Kasumi-1 (cell line): Measurements from ENCODE around the gene SLC2A10.
A peak's percentile ranks its signal among the peaks of the same experiment; 100 is the strongest.

Source experiments
- DNase-seq, 2 experiments: peaks; one replicate each; lab custom pipeline; 2025; lab: John Stamatoyannopoulos, UW

SLC2A10 gene

GRCh38 chr20:46682063-46682821, 27.2 kb upstream of the SLC2A10 start:
- DNase-seq = no peak

GRCh38 chr20:46683011-46683667, 26.3 kb upstream of the SLC2A10 start:
- no peak for DNase-seq

- no peak for DNase-seq
These were observed 25.8 kb upstream of the SLC2A10 start for GRCh38 chr20:46683668-46683938.

DNA sequence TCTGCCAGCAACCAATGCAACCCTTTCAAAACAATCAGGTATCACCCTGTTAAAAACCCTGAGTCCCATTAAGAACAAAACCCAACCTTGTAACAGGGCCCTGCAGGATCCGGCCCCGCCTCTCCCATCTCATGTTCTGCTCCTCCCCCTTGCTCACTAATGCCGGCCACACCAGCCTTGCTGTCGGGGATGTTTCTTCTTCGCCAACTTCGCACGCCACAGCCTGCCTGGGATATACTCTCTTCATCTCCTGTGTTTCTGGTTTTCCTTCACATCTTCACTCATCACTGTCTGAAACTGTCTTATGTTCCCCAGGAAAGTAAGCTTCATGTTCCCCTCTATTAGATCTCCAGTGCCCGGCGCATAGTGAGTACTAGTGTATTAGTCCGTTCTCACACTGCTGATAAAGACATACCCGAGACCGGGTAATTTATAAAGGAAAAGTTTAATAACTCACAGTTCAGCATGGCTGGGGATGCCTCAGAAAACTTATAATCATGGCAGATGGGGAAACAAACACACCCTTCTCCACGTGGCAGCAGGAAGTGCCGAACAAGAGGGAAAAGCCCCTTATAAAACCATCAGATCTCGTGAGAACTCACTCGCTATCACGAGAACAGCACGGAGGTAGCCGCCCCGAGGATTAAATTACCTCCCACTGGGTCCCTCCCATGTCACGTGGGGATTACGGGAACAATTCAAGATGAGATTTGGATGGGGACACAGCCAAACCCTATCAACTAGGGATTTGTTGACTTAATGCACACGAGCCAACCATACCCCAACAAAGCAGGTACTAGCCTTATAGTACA, 25.3 kb upstream of the SLC2A10 start:
- DNase-seq = no peak

GRCh38 chr20:46688151-46689081, 21.0 kb upstream of the SLC2A10 start:
- peak; percentile 19 to 24 for DNase-seq

DNA sequence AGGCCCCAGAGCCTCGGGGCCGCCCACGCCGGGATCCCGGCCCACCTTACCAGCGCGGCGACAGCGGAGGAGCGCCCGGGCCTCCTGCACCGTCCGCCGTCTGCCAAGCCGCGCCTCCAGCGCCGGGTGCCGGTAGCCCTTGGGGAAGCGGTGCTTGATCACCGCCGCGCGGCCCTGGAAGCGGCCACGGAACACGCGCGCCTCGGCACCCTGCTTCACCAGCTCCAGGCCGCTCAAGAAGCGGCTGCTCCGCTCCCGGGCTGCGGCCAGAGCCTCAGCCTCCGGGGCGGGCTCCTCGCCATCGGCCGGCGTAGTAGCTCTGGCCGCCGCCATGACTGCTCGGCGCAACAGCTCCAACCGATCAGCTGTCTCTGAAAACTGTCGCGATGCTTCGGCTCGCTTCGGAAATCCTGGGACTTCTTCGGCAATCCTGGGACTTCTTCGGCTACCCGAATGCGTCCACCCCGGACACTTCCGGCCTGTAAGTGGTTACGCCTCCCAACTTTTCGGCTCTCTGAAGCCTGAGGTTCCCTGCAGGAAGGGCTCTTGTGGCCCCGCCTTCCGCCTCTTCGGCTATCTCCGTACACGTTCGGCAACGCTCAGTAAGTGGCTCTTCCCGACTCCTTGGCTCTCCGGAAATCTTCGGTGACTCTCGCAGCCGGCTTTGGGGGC, 20.2 kb upstream of the SLC2A10 start, which contains the start of gene TP53RK:
Gene TP53RK, minus strand, starts transcription at position 363 of the 672 bp plus-strand sequence. Its CDS starts 30 bp downstream, at position 333.
- DNase-seq = peak; percentile 100

DNA sequence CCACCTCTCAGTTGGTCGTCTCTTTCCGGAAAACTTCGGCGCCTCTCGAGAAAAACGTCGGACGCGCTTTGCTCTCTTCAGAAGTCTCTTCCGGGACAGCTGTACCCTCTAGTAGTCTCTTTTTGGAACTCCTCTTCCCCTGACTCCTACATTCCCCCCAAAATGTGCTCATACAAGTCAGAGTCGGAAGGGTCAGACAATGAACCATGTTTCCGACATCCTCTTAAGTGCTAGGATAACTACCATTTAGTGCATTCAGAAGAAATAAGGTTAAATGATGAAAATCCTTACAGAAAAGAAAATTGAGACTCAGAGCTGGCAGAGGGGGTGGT, 19.7 kb upstream of the SLC2A10 start:
- no peak for DNase-seq

DNA sequence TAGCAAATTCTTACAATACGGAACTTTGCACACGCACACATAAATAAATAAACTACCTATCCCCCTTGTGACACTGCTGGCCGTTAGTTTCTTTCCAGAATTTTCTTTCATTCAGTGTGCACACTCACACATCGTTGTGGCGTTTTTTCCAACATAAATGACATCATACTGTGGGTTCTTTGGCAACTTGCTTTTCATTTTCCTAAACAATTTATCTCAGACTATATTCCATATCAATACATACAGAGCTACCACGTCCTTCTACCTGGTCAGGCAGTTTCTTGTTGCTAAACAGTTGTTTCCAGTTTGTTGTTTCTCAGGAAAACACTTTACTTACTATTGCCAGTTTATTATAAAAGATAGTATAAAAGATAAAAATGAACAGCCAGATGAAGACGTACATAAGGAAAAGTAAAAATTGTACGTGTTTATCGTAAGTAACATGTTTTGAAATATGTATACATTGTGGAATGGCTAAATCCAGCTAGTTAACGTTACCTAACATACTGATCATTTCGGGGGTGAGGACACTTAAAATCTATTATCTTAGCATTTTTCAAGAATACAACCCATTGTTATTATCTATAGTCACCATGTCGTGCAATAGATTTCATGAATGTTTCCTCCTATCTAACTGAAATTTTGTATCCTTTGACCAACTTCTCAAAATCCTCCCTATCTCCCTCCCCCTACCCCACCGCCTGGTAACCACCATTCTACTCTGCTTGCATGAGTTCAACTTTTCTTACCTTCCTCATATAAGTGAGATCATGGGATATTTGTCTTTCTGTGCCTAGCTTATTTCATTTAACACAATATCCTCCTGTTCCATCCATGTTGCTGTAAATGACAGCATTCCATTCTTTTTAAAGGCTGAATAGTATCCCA, 19.0 kb upstream of the SLC2A10 start:
- no peak for DNase-seq

- no peak for DNase-seq
These were observed 18.3 kb upstream of the SLC2A10 start for GRCh38 chr20:46691196-46691595.

- peak; percentile 44 to 63 for DNase-seq
These were observed 15.0 kb upstream of the SLC2A10 start for GRCh38 chr20:46694484-46694883.

DNA sequence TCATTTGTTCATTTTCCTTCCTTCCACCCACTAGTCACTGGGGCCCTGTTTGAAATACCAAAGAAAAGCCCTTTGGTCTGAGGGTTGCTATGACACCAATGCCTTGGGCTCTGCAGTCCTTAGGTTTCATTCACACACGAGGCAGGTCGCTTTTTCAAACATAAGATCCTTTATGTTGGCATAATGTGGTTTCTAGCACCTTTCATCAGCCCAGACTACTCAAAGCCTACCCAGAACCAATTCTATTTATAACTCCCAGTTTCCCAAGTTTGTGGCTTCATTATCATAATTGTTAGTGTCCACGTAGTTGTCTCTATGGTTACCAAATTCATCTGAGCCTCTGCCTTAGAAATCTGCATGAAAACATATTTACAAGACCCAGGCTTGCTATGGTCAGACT, 13.6 kb upstream of the SLC2A10 start:
- DNase-seq = no peak

GRCh38 chr20:46696791-46697279, 12.6 kb upstream of the SLC2A10 start:
- DNase-seq = no peak

DNA sequence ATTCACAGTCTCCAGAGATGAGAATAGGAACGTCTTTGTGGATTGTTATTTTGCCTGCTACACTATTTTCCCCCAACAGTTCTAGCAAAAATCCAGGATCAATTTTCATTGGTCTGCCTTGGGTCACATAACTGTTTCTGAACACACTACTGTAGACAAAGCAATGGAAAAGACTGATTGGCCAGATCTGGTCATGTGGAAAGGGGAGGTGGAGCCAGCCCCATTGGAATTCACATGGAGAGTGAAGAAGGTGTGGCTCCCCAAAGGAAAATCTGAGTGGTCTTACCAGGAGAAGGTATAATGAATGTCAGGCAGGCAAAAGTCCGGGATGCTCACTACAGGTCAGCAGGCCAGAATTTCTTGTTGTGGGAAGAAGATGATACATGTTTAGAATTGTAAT, 10.7 kb upstream of the SLC2A10 start:
- no peak for DNase-seq

- peak; percentile 28 to 33 for DNase-seq
These were observed 9.6 kb upstream of the SLC2A10 start for GRCh38 chr20:46699651-46700359.

- no peak for DNase-seq
These were observed 9.0 kb upstream of the SLC2A10 start for GRCh38 chr20:46700481-46700880.

DNA sequence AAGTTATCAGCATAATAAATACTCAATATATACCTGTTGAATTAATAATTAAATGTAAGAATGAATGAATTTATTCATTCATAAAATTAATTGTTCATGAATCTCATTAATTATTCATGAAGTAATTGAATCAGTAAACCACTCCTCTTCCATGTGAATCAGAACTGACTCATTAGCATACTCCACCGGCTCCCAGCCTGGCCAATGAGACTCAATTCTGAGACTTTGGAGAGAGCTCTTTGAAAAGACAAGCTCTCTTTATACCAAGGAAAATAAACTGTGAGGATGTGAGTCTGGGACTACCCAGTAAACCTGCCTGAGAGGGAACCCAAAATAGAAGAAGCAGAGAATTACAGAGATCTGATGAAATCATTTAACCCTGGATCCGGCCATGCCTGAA, 8.4 kb upstream of the SLC2A10 start:
- no peak for DNase-seq

DNA sequence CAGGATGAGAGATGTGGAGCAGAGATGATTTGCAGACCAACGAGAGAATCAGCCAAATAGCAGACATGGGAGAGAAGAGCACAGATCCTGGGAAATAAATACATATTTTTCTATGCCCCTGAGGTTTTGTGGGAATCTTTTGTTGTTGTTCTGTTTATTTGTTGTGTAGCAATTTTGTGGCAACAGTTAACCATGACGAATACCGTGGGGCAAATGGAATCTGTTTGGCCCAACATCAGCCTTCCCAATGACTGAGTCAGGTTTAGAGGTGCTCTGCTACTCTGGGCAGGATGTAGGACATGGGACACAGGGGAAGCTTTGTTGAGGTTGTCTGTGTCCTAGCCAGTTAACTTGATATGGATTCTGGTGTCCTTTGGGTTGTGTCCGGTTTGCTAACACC, 7.9 kb upstream of the SLC2A10 start:
- DNase-seq = no peak

- DNase-seq = no peak
These were observed 7.5 kb upstream of the SLC2A10 start for GRCh38 chr20:46701986-46702385.

DNA sequence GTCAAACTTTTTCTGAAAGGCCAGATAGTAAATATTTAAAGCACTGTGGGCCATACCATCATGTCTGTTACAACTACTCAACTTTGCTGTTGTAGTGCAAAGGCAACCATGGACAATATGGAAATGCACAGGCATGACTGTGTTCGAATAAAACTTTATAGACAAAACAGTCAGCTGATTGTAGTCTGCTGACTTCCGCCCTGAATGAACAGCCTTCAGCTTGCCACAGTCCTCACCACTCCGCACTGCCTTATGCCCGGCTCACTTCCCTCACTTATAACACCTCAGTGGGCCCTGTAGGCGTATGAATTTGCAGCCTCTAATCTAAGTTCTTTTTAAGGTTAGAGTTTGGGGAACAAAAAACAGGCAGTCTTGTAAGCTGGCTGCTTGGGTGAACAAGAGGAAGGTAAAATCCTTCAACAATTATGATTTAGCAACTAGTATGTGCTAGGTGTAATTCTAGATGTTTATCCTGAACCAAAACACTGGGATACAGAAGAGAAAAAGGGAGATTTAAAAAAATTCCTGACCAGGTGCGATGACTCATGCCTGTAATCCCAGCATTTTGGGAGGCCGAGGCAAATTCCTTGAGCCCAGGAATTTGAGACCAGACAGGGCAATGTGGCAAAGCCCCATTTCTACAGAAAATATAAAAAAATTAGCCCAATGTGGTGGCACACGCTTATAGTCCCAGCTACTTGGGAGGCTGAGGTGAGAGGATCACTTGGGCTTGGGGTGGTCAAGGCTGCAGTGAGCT, 6.8 kb upstream of the SLC2A10 start:
- DNase-seq = no peak
